ENCODE results near the gene DNAL1.

Gene DNAL1

GRCh38 chr14:73749706-73750530, 105.1 kb downstream of the DNAL1 start:
- no peak for DNase-seq (ENCODE audit: extremely low spot score)
- CTCF ChIA-PET: interaction anchor here (0.7 to 7.3 kb wide), 7 partner anchors 9 to 94 kb away, joined by 3 to 46 read pairs (median 4); a partner anchor contains a TSS
- POLR2A ChIA-PET: interaction anchor here (0.5 to 1.8 kb wide), 3 partner anchors 8 to 181 kb away, joined by 4 to 10 read pairs (median 4); no protein-coding TSS in a partner anchor

DNA sequence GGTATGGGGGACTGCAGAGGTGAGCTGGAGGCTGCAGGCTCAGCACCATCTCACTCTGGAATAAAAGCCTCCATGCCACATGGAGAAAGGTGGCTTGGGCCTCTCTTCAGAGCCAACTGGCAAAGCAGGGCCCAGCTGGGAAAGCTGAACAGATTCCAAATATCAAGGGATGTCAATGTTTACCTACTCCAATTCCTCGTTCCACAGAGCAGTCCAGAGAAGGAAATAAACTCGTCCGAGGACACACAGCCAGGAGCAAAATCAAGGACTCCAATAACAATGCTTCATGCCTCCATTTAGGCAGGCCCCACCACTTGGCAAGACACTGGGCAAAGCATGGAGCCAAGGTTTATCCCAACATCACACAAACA, 105.7 kb downstream of the DNAL1 start:
- TF ChIP-seq, protein P1, sequence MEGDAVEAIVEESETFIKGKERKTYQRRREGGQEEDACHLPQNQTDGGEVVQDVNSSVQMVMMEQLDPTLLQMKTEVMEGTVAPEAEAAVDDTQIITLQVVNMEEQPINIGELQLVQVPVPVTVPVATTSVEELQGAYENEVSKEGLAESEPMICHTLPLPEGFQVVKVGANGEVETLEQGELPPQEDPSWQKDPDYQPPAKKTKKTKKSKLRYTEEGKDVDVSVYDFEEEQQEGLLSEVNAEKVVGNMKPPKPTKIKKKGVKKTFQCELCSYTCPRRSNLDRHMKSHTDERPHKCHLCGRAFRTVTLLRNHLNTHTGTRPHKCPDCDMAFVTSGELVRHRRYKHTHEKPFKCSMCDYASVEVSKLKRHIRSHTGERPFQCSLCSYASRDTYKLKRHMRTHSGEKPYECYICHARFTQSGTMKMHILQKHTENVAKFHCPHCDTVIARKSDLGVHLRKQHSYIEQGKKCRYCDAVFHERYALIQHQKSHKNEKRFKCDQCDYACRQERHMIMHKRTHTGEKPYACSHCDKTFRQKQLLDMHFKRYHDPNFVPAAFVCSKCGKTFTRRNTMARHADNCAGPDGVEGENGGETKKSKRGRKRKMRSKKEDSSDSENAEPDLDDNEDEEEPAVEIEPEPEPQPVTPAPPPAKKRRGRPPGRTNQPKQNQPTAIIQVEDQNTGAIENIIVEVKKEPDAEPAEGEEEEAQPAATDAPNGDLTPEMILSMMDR (IDR thresholded peaks at IDR 0.05; ENCODE audit: control extremely low read depth, extremely low read depth, low read depth, missing control alignments): no peak
- ChIA-PET CTCF (interaction anchor here (1.5 to 7.3 kb wide), 5 partner anchors 8 to 77 kb away, joined by 4 to 46 read pairs (median 17); a partner anchor contains a TSS), POLR2A (no interaction called here)
- no peak for DNase-seq (ENCODE audit: extremely low spot score)

More at GRCh38 chr14:73749706-73750530, 105.1 kb downstream of the DNAL1 start:
- TF ChIP-seq, protein P1 (IDR thresholded peaks at IDR 0.05; ENCODE audit: control extremely low read depth, extremely low read depth, low read depth, missing control alignments): no peak

DNA sequence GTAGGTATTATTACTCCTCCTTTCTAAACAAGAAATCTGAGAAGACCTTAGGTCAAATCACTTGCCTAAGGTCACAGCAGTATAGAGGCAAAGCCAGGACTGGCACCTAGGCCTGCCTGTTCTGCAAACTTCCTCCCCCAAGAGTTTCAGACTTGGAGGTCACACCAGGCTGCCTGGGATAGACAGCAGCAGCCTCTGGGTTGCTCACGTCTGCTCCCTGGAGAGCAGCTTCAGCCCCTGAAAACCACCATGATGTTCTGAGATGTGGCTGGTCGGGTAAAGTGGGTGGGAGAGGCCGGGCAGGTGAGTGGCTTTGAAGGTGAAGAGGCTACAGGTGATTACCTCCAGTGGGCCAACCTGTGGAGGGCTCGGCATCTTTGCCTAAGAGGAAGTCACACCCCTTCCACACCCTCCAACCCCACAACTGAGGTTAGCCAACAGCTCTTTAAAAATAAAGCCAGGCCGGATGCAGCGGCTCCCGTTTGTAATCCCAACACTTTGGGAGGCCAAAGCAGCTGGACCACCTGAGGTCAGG, 106.4 kb downstream of the DNAL1 start:
- TF ChIP-seq, protein P1 (IDR thresholded peaks at IDR 0.05; ENCODE audit: control extremely low read depth, extremely low read depth, low read depth, missing control alignments): no peak
- ChIA-PET POLR2A (interaction anchor here (0.5 kb wide), 1 partner anchor 42 kb away, joined by 4 read pairs; no protein-coding TSS in a partner anchor), CTCF (interaction anchor here (1.2 to 9.4 kb wide), 8 partner anchors 7 to 77 kb away, joined by 3 to 68 read pairs (median 12); a partner anchor contains a TSS)
- no peak for DNase-seq (ENCODE audit: extremely low spot score)

GRCh38 chr14:73752297-73752992, 107.7 kb downstream of the DNAL1 start:
- DNase-seq (ENCODE audit: extremely low spot score): no peak
- CTCF ChIA-PET: interaction anchor here (1.1 to 9.4 kb wide), 13 partner anchors 9 to 75 kb away, joined by 3 to 102 read pairs (median 8); no protein-coding TSS in a partner anchor
- POLR2A ChIA-PET: interaction anchor here (0.7 to 1.0 kb wide), 2 partner anchors 10 to 30 kb away, joined by 3 read pairs; no protein-coding TSS in a partner anchor
- TF ChIP-seq, protein P1 (IDR thresholded peaks at IDR 0.05; ENCODE audit: control extremely low read depth, extremely low read depth, low read depth, missing control alignments): no peak

Data from GM10248 (cell line).